ENCODE data around the gene NDC1. TPM values are rescaled to one million over a fixed set of nuclear protein-coding genes. Genes with fewer than 3 reads are reported as not detected.

The NDC1 gene
- total RNA-seq, 4 donors from 2014 or later = 6.0 to 15.1 (median 11.9) TPM

DNA sequence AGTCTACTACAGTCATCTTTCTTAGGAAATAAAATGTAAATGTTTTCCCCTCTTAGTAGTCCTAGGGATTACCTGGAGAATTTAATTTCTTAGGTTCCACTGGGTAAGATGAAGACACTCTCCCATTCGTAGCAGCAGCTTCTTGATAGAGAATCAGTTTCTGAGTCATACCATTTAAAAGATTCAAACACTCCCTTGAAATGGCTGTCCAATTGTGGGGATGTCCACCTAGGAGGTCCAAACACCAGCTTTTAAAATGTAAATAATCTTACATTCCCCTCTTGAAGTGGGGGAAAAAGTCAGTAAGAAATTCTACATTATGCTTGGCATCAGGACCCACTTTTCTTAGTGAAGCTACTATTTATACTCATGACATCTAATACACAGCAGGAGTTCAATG, 37.5 kb downstream of the NDC1 start:
- TF ChIP-seq, protein P1, sequence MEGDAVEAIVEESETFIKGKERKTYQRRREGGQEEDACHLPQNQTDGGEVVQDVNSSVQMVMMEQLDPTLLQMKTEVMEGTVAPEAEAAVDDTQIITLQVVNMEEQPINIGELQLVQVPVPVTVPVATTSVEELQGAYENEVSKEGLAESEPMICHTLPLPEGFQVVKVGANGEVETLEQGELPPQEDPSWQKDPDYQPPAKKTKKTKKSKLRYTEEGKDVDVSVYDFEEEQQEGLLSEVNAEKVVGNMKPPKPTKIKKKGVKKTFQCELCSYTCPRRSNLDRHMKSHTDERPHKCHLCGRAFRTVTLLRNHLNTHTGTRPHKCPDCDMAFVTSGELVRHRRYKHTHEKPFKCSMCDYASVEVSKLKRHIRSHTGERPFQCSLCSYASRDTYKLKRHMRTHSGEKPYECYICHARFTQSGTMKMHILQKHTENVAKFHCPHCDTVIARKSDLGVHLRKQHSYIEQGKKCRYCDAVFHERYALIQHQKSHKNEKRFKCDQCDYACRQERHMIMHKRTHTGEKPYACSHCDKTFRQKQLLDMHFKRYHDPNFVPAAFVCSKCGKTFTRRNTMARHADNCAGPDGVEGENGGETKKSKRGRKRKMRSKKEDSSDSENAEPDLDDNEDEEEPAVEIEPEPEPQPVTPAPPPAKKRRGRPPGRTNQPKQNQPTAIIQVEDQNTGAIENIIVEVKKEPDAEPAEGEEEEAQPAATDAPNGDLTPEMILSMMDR (IDR thresholded peaks at IDR 0.05; ENCODE audit: low read depth) = no peak

DNA sequence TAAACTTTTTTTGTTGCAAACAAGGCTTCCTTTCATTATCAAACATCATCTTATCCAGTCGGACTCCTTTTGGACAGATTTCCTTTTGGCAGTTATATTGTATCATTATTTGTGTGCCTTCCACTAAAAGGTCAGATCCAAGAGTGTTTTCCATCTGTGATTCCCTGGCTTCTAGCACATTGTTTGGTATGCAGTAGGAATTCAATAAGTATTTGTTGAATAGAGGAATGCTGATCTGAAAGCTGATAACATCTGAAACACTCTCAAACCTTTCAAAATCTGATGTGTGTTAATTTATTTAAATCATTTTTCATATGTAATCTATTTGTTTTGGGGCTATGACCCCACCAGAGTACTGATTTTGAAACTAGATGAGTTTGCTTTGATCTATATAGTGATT, 39.0 kb downstream of the NDC1 start:
- TF ChIP-seq, protein P1 (IDR thresholded peaks at IDR 0.05; ENCODE audit: low read depth) = no peak

DNA sequence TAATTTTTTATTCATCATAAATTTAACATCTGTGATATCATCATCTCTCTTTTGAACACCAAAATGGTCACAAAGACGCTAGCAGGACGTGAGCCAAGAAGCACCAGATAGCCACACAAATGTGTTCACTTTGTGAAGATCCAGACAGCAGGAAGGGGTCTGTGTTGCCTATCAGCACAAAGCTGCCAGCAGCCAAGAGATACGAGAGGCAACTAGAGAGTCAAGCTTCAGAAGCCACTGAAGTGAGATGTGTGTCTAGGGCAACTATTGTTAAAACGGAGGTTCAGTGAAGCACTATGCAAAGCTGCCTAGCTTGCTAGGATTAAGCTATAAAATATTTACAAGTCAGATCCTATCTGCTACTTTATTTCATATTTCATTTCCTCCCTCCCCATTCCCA, 45.3 kb downstream of the NDC1 start:
- TF ChIP-seq, protein P1 (IDR thresholded peaks at IDR 0.05; ENCODE audit: low read depth) = no peak

DNA sequence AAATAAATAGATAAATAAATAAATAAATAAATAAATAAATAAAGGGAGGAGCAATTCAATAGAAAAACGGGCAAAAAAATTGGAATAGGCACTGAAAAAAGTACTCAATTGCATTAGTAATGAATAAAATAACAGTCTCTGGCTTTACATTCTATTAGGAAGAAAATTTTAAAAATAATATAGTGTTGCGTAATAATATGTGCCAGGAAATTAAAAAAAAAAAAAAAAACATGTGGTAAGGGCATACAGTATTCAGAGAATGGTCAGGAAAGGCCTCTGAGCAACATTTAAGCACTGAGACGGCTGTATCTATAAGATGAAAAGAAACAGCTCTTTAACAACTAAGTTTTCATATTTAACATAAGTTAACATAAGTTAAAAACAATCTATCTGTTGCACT, 50.4 kb downstream of the NDC1 start:
- TF ChIP-seq, protein P1 (IDR thresholded peaks at IDR 0.05; ENCODE audit: low read depth) = no peak

DNA sequence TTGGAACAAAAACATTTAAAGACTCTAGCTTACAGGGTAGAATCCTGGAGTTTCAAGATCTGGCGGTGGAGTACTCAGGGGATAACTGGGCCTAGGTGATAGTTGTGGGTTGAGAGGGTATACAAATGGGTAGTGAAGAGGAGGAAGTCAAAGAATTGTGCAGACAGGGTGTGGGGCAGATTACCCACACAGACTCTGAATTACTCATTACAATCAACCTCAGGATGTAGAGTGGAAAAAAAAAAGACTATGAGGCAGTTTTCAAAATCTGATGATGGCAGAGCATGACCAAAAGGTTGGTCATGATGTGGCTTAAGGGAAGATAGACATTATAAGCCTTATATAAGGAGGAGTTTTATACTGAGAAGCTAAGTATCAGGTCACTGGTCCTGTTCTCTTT, 55.0 kb downstream of the NDC1 start:
- TF ChIP-seq, protein P1 (IDR thresholded peaks at IDR 0.05; ENCODE audit: low read depth) = no peak

DNA sequence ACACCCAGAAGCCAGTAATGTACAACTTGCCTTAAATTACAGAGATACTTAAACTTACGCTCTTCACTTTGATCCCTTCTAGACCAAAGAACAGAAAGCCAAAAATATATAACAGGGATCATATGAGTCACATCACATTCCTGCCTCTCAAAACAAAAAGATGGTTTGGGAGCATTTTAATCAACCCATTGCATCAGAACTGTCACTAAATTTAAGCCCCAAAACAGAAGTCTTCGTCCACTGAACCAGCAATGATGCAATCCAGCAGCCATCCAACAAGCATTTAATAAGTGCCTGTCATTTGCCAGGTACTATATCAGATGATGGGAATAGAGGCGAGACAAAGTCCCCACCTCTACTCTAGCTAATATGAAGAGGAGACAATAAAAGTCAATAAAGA, 56.4 kb downstream of the NDC1 start:
- TF ChIP-seq, protein P1 (IDR thresholded peaks at IDR 0.05; ENCODE audit: low read depth) = no peak

DNA sequence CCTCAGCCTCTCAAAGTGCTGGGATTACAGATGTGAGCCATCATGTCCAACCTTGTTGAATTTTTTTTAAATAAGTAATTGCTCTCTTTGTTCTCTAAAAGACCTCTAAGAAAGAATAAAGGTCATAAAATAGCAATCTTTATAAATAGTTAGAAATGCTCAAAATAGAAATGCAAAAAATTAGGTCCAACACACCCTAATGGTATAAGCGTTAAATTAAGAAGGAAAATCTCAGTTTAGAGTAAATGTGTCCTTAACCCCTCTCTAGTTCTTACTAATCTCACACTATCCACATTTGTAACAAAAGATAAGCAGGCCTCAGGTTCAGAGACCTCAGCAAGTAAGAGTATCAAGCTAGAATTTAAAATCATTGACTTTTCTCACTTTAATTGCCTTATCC, 60.8 kb downstream of the NDC1 start:
- TF ChIP-seq, protein P1 (IDR thresholded peaks at IDR 0.05; ENCODE audit: low read depth) = no peak

Data from subcutaneous adipose tissue (tissue), 4 donors.